GM12801 (cell line): Measurements from ENCODE around the gene TRH.

Experiments used
- TF ChIP-seq, protein P1 (sequence below): IDR thresholded peaks from one replicate; pipeline ENCODE4 v1.5.1; 2011; ENCODE audit warnings: control low read depth; ENCODE audit not compliant: insufficient read length; ENCODE audit errors: extremely low read depth

The TRH gene

DNA sequence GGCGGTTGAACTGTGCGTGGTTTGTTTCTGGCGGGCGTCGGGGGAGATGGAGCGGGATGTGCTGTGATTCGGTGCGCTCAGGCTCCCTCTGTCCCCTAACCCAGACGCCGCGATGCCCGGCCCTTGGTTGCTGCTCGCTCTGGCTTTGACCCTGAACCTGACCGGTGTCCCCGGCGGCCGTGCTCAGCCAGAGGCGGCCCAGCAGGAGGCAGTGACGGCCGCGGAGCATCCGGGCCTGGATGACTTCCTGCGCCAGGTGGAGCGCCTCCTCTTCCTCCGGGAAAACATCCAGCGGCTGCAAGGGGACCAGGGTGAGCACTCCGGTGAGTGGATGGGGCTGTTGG is 1.2 kb downstream of the TRH start:
- TF ChIP-seq, protein P1, sequence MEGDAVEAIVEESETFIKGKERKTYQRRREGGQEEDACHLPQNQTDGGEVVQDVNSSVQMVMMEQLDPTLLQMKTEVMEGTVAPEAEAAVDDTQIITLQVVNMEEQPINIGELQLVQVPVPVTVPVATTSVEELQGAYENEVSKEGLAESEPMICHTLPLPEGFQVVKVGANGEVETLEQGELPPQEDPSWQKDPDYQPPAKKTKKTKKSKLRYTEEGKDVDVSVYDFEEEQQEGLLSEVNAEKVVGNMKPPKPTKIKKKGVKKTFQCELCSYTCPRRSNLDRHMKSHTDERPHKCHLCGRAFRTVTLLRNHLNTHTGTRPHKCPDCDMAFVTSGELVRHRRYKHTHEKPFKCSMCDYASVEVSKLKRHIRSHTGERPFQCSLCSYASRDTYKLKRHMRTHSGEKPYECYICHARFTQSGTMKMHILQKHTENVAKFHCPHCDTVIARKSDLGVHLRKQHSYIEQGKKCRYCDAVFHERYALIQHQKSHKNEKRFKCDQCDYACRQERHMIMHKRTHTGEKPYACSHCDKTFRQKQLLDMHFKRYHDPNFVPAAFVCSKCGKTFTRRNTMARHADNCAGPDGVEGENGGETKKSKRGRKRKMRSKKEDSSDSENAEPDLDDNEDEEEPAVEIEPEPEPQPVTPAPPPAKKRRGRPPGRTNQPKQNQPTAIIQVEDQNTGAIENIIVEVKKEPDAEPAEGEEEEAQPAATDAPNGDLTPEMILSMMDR = no peak

DNA sequence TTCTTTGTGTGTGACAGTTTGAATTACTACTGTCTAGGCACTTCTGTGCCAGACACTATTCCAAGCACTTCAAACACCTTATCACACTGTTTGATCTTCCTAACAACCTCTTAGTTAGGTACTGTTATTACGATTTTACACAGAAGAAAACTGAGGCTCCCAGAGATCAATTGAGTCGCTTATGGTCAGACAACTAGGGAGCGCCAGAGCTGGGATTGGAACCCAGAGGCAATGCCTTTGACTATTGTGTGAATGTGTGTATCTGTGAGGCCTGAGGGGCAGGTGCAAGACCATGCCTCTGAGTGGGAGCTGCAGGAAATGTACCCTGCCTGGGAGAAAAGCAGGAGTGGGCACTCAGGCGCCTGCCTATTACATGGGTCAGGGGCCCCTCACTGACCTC is 1.8 kb downstream of the TRH start:
- TF ChIP-seq, protein P1 = no peak

DNA sequence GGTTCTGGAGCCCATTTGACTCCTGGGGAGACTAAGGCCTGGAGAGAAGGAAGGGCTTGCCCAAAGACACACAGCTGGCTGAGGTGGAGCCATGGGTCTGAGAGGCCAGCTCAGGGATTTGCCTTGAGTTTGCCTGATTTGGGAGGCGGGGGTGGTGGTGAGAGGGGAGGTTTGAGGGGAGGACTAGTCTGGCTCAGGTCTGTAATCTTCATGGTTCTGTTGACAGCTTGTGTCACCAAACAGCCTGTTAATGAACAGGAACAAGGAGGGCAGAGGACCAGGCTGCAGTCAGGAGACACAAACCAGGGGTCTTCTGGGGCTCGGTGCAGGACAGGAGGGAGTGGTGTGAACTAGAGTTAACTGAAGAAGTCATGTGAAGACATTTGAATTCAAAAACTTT is 3.6 kb downstream of the TRH start:
- TF ChIP-seq, protein P1 = no peak

DNA sequence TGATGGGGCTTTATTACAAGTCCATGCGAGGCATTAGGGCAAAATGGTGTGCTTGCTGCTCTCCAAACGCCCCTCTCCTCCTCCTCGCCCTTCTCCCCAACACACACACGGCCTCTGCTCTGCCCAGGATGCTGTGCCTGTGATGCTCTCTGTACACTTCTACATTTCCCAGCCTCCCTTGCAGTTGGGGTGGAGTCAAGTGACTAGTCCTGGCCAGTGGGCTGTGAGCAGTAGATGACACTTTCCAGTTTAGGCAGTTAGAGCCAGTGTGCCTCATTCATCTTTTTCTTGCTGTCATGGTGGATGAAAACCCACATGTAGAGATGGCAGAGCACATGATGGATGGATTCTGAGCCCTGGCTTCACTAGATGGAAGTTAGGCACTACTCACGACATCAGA is 5.4 kb downstream of the TRH start:
- TF ChIP-seq, protein P1 = no peak

DNA sequence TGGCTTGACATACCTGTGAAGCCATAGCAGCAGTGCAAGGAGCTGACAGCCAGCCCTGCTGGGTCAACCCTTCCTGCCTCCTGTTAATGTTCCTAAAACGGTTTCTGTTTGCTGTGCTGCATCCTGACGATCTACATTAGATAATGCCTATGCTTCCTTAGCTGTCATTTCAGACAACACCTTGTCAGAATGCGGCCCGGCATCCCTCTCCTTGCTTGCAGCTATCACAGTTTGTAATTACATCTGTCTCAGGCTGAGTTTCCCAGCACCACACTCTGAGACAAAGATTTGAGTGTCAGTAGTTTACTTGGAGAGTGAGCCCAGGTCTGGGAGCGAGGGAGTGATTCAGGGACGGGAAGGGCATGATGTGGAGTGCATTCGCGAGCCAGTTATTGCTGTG is 9.0 kb downstream of the TRH start:
- TF ChIP-seq, protein P1 = no peak

DNA sequence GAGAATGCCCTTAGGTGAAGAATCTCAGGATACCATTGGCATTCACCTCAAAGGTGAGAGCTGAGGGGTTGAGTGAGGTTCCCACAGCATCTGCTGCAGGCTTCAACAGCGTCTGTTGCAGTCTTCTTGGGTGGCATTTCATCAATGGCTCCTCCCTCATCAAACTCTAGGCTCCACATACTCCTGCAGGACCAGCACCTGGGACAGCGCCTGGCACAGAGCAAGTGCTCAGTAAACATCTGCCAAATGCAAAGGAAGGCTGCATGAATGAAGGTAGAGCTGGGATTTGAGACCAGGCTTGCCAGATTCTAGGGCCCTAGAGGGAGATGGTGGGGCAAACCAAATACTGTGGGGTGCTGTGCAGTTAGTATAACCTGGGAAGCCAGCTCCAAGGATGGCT is 9.6 kb downstream of the TRH start:
- TF ChIP-seq, protein P1 = no peak

DNA sequence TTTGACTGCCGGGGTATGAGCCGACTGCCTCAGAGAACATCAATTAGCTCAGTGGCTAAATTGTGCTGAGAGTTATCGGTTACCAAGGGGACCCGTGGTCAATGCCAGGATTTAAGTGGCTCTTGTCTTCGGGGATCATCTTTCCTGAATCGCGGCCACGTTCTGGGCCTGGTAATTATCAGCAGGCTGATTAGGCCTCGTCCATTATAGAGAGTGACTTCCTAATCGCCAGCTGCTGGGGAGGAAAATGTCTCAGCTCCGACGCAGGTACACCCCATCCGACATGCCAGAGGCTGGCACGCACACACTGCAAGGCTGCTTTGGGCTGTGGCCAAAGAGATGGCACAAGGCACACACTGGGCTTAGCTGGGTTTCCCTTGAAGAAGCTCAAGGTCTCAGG is 10.6 kb downstream of the TRH start:
- TF ChIP-seq, protein P1 = no peak

DNA sequence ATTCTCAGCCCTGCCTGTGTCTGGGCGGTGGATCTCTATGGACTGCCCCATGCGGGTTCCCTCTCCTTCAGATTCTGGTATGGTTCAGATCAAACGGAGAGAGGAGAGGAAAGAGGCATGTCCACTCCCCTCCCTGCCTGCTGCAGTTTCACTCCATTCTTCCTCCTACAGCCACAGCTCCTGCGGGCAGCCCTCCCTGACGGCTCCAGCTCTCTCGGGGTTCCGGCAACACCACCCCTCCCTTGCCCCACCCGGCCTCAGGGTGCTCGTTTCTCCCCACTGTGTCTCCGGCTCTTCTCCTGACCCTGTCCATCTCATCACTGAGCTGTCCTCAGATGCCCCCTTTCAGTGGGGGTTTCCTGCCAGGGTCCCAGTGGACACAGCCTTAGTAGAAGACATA is 13.9 kb downstream of the TRH start:
- TF ChIP-seq, protein P1 = no peak
